ENCODE measurements around the gene SCUBE1. TPM values are rescaled to one million over a fixed set of nuclear protein-coding genes. Genes with fewer than 3 reads are reported as not detected.

The SCUBE1 gene
- total and polyA plus RNA-seq, 8 donors: 0.04 to 0.41 (median 0.12) TPM; not detected in 3

GRCh38 chr22:43257549-43257948 is 85.6 kb downstream of the SCUBE1 start:
- FAIRE-seq (no peak), ATAC-seq (no peak), DNase-seq (no peak)
- 62 to 64% methylated on average over 10 of the region's 10 CpGs for WGBS, 2 donors
- Histone ChIP-seq H3K36me3 (no peaks in the 10 kb centered on the region), H3K27ac (no peak overlapping the region), H3K4me3 (no peak overlapping the region), H3K4me1 (no peaks in the 10 kb centered on the region), H3K9me3 (no peaks in the 10 kb centered on the region), H3K27me3 (no peaks in the 10 kb centered on the region)
- intact Hi-C loops (cut with DNase I): no loop called here
- no peak for TF ChIP-seq CTCF (IDR thresholded peaks at IDR 0.05)

GRCh38 chr22:43256976-43257545 is 86.1 kb downstream of the SCUBE1 start:
- H3K27me3 ChIP-seq: no peaks in the 10 kb centered on the region
- no peak overlapping the region for H3K27ac ChIP-seq
- FAIRE-seq (no peak), DNase-seq (no peak), ATAC-seq (no peak)
- H3K36me3 ChIP-seq: no peaks in the 10 kb centered on the region
- no peak for TF ChIP-seq CTCF (IDR thresholded peaks at IDR 0.05)
- no peak overlapping the region for H3K4me3 ChIP-seq
- WGBS, 2 donors: 70 to 78% methylated on average over 8 of the region's 8 CpGs
- no peaks in the 10 kb centered on the region for H3K4me1 ChIP-seq
- intact Hi-C loops (cut with DNase I): no loop called here
- H3K9me3 ChIP-seq: no peaks in the 10 kb centered on the region

- Histone ChIP-seq H3K9me3 (no peaks in the 10 kb centered on the region), H3K27ac (no peak overlapping the region), H3K27me3 (no peaks in the 10 kb centered on the region), H3K36me3 (no peaks in the 10 kb centered on the region), H3K4me1 (no peaks in the 10 kb centered on the region), H3K4me3 (no peak overlapping the region)
- DNase-seq (no peak), ATAC-seq (no peak), FAIRE-seq (no peak)
- 55 to 64% methylated on average over 9 of the region's 9 CpGs for WGBS, 2 donors
- intact Hi-C loops (cut with DNase I): no loop called here
- no peak for TF ChIP-seq CTCF (IDR thresholded peaks at IDR 0.05)
Measured at GRCh38 chr22:43256569-43256968, 86.6 kb downstream of the SCUBE1 start.

GRCh38 chr22:43255299-43255698 is 87.9 kb downstream of the SCUBE1 start:
- intact Hi-C loops (cut with DNase I): no loop called here

More at GRCh38 chr22:43255299-43255698, 87.9 kb downstream of the SCUBE1 start:
- no peak overlapping the region for H3K4me3 ChIP-seq
- FAIRE-seq (no peak), DNase-seq (no peak), ATAC-seq (no peak)
- 53 to 68% methylated on average over 23 of the region's 23 CpGs for WGBS, 2 donors
- H3K9me3 ChIP-seq: no peaks in the 10 kb centered on the region
- no peaks in the 10 kb centered on the region for H3K36me3 ChIP-seq
- no peak overlapping the region for H3K27ac ChIP-seq
- TF ChIP-seq CTCF (IDR thresholded peaks at IDR 0.05): no peak
- no peaks in the 10 kb centered on the region for H3K27me3 ChIP-seq
- H3K4me1 ChIP-seq: no peaks in the 10 kb centered on the region

Data from pancreas (tissue), 10 donors.